ENCODE measurements around the gene ARHGAP42.

GRCh38 chr11:100672498-100673033 lies 14.5 kb upstream of the ARHGAP42 start:
- TF ChIP-seq, protein P1, sequence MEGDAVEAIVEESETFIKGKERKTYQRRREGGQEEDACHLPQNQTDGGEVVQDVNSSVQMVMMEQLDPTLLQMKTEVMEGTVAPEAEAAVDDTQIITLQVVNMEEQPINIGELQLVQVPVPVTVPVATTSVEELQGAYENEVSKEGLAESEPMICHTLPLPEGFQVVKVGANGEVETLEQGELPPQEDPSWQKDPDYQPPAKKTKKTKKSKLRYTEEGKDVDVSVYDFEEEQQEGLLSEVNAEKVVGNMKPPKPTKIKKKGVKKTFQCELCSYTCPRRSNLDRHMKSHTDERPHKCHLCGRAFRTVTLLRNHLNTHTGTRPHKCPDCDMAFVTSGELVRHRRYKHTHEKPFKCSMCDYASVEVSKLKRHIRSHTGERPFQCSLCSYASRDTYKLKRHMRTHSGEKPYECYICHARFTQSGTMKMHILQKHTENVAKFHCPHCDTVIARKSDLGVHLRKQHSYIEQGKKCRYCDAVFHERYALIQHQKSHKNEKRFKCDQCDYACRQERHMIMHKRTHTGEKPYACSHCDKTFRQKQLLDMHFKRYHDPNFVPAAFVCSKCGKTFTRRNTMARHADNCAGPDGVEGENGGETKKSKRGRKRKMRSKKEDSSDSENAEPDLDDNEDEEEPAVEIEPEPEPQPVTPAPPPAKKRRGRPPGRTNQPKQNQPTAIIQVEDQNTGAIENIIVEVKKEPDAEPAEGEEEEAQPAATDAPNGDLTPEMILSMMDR (optimal IDR thresholded peaks at IDR 0.05 in 1 of 3, IDR thresholded peaks at IDR 0.05 in 1 of 3, conservative IDR thresholded peaks at IDR 0.05 in 1 of 3; ENCODE audit: extremely low read depth in 1 of 3, insufficient read depth in 2 of 3, low read length in 3 of 3), result no peak
- TF ChIP-seq EZH2 (IDR thresholded peaks at IDR 0.05; ENCODE audit: low read length), result no peak
